MM.1S (cell line): Measurements from ENCODE around the gene CCL20.

ENCODE experiments used
- DNase-seq: peaks from one replicate; pipeline ENCODE4 v3.0.0-alpha.2; 2015
- H2AFZ ChIP-seq: fragments of 300-600 bp; sonication (generic); 2 replicates; pipeline ENCODE4 v1.6.0; 2016; ENCODE audit warnings: antibody characterized with exemption, low read length
- H3F3A ChIP-seq: fragments of 300-600 bp; sonication (generic); 2 replicates; pipeline ENCODE4 v1.6.1; 2016; ENCODE audit warnings: mild to moderate bottlenecking, antibody characterized with exemption, low read length, moderate library complexity, mixed read lengths; ENCODE audit not compliant: insufficient read depth
- H3K27ac ChIP-seq: fragments of 300-600 bp; sonication (generic); 2 replicates; pipeline ENCODE4 v1.5.1; 2016; ENCODE audit warnings: mild to moderate bottlenecking, low read length
- H3K27me3 ChIP-seq: fragments of 300-600 bp; sonication (generic); replicated peaks from 2 replicates; pipeline ENCODE4 v1.6.0; 2016; ENCODE audit warnings: low read length; ENCODE audit not compliant: insufficient read depth
- H3K36me3 ChIP-seq: fragments of 300-600 bp; sonication (generic); replicated peaks from 2 replicates; pipeline ENCODE4 v1.6.1; 2016; ENCODE audit warnings: mild to moderate bottlenecking, low read length, mixed read lengths; ENCODE audit not compliant: insufficient read depth
- H3K4me1 ChIP-seq: fragments of 300-600 bp; sonication (generic); 2 replicates; pipeline ENCODE4 v1.6.1; 2016; ENCODE audit warnings: low read length, mixed read lengths
- H3K4me2 ChIP-seq: fragments of 300-600 bp; sonication (generic); 2 replicates; pipeline ENCODE4 v1.6.0; 2016; ENCODE audit warnings: low read depth, low read length
- H3K4me3 ChIP-seq: fragments of 300-600 bp; sonication (generic); 2 replicates; pipeline ENCODE4 v1.5.1; 2016; ENCODE audit warnings: low read length, mixed read lengths
- H3K79me2 ChIP-seq: fragments of 300-600 bp; sonication (generic); 2 replicates; pipeline ENCODE4 v1.6.1; 2016; ENCODE audit warnings: mixed run types, low read length, mixed read lengths
- H3K9ac ChIP-seq: fragments of 300-600 bp; sonication (generic); 2 replicates; pipeline ENCODE4 v1.6.1; 2016; ENCODE audit warnings: low read length, mixed read lengths
- H3K9me2 ChIP-seq: fragments of 300-600 bp; sonication (generic); replicated peaks from 2 replicates; pipeline ENCODE4 v1.6.1; 2016; ENCODE audit warnings: mild to moderate bottlenecking, low read length, mixed read lengths; ENCODE audit not compliant: insufficient read depth
- H3K9me3 ChIP-seq: fragments of 300-600 bp; sonication (generic); replicated peaks from 2 replicates; pipeline ENCODE4 v1.6.1; 2016; ENCODE audit warnings: mild to moderate bottlenecking, low read length, mixed read lengths; ENCODE audit not compliant: insufficient read depth
- H4K20me1 ChIP-seq: fragments of 300-600 bp; sonication (generic); 2 replicates; pipeline ENCODE4 v1.6.1; 2016; ENCODE audit warnings: mild to moderate bottlenecking, low read length, moderate library complexity, mixed read lengths; ENCODE audit not compliant: insufficient read depth
- CTCF ChIP-seq: fragments of 300-600 bp; sonication (generic); IDR thresholded peaks from 2 replicates; pipeline ENCODE4 v1.5.1; 2016; ENCODE audit warnings: antibody characterized with exemption, low read length, mixed read lengths
- EZH2 ChIP-seq: fragments of 300-600 bp; sonication (generic); optimal IDR thresholded peaks from 2 replicates; pipeline ENCODE3; 2017; ENCODE audit warnings: low read depth, mild to moderate bottlenecking, antibody characterized with exemption, low read length, mixed read lengths
- EZH2phosphoT487 ChIP-seq: fragments of 300-600 bp; sonication (generic); IDR thresholded peaks from 2 replicates; pipeline ENCODE4 v1.6.1; 2018; ENCODE audit warnings: antibody characterized with exemption, low read length

CCL20 gene

DNA sequence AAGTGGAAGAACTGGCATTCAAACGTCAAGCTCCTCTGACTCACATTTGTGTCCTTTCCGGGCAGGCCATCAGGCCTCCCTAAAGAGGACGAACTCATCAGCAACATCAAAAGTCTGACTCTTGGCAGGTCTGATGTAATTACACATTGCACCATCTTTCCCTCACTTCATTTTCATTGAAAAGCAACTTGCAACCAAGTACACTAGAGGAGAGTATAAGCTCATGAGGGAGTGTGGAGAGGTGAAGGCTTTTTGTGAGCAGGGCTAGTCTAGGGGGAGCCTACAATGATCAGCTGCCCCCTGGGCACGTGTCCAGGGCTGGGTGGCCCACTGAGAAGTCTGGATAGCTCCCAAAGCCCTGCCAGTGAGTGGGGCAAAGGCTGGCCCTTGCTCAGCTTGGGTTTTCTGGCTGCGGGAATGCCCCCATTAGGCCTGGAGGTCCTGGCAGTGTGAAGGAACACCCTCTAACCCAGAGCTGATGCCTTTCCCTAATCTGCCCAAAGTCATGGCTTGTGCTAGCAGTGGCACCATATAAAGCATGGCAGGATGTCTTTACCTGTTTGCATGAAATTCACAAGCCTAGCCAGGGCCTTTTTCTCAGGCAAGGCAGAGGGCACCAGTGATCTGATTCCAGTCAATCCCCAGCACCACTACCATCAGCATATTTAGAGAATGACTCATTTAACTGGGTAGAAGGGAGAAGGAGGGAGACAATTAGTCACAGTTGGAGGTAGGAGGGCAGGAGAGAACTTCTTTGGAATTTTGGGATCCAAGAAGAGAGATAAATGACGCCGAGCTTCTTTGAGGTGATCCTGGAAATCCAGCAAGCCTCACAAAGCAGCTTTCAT, 49.3 kb downstream of the CCL20 start:
- no peak overlapping the region for H3K4me2 ChIP-seq
- no peak for DNase-seq
- H3K9ac ChIP-seq = no peak overlapping the region
- no peak overlapping the region for H3K4me3 ChIP-seq
- no peak overlapping the region for H2AFZ ChIP-seq
- no peaks in the 10 kb centered on the region for H3K27me3 ChIP-seq
- no peak overlapping the region for H3K27ac ChIP-seq
- H4K20me1 ChIP-seq = no peaks in the 10 kb centered on the region
- TF ChIP-seq EZH2phosphoT487 = no peak
- no peaks in the 10 kb centered on the region for H3K9me3 ChIP-seq
- no peaks in the 10 kb centered on the region for H3K79me2 ChIP-seq
- H3K4me1 ChIP-seq = no peaks in the 10 kb centered on the region
- no peaks in the 10 kb centered on the region for H3K36me3 ChIP-seq
- no peaks in the 10 kb centered on the region for H3F3A ChIP-seq
- no peaks in the 10 kb centered on the region for H3K9me2 ChIP-seq

GRCh38 chr2:227864161-227864756, 50.6 kb downstream of the CCL20 start:
- Histone ChIP-seq H3K4me2 (no peak overlapping the region), H3K4me3 (no peak overlapping the region), H3K9me3 (no peaks in the 10 kb centered on the region), H4K20me1 (no peaks in the 10 kb centered on the region), H3K9me2 (no peaks in the 10 kb centered on the region), H3K9ac (no peak overlapping the region), H3K79me2 (no peaks in the 10 kb centered on the region), H3K27ac (no peak overlapping the region), H3F3A (no peaks in the 10 kb centered on the region), H3K4me1 (no peaks in the 10 kb centered on the region), H2AFZ (no peak overlapping the region), H3K36me3 (no peaks in the 10 kb centered on the region), H3K27me3 (no peaks in the 10 kb centered on the region)
- DNase-seq = no peak
- no peak for TF ChIP-seq EZH2phosphoT487
- no peak for TF ChIP-seq CTCF
- TF ChIP-seq EZH2 = no peak

GRCh38 chr2:227865291-227865690, 51.6 kb downstream of the CCL20 start:
- Histone ChIP-seq H3K4me1 (no peaks in the 10 kb centered on the region), H4K20me1 (no peaks in the 10 kb centered on the region), H3K27ac (no peak overlapping the region), H3F3A (no peaks in the 10 kb centered on the region), H3K79me2 (no peaks in the 10 kb centered on the region), H3K4me3 (no peak overlapping the region), H3K9ac (no peak overlapping the region), H3K9me3 (no peaks in the 10 kb centered on the region), H2AFZ (no peak overlapping the region), H3K27me3 (no peaks in the 10 kb centered on the region), H3K9me2 (no peaks in the 10 kb centered on the region), H3K4me2 (no peak overlapping the region), H3K36me3 (no peaks in the 10 kb centered on the region)
- no peak for DNase-seq
- TF ChIP-seq EZH2 = no peak
- TF ChIP-seq EZH2phosphoT487 = no peak
